Cardiac fibroblast (primary cell): ENCODE data around the gene ASCC1.

ENCODE experiments used
- DNase-seq, 2 donors: peaks; one replicate each; pipeline versions ENCODE4 v3.0.0 to v3.0.0-alpha.2; 2010; ENCODE audit warnings: low read depth in 2 of 2
- H3K4me3 ChIP-seq, 2 donors: replicated peaks in 1 of 2; 1 replicate in 1 of 2; 2 replicates in 1 of 2; pipeline ENCODE4 v1.5.1; 2011; ENCODE audit warnings: low read depth in 2 of 2, low read length in 2 of 2, mild to moderate bottlenecking in 2 of 2, moderate library complexity in 1 of 2
- TF ChIP-seq, protein P1 (sequence below): IDR thresholded peaks from one replicate; pipeline ENCODE4 v1.5.1; 2011; ENCODE audit warnings: low read depth, mild to moderate bottlenecking, low read length, inconsistent platforms

ASCC1 gene

DNA sequence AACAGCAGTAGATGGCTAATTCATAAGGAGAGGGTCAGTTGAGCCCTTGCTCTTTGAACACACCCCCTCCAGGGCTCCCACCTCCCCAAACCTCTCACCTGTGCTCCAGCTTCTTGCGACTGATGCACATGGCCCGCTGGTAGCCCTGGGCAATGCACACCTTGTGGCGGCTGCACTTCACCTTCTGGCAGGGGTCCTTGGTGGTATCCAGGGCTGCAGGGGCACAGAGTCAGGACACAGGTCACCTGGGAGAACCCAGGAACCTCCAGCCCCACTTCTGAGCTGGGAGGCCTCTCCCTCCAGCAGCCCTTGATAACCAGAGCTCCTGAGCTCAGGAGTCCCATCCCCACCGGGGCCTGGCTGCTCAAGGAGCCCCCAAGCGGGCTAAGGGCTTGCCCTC lies 144.0 kb downstream of the ASCC1 start:
- no peak for DNase-seq

GRCh38 chr10:72069751-72070526 lies 146.1 kb downstream of the ASCC1 start:
- DNase-seq = no peak
- no peak overlapping the region for H3K4me3 ChIP-seq
- TF ChIP-seq, protein P1, sequence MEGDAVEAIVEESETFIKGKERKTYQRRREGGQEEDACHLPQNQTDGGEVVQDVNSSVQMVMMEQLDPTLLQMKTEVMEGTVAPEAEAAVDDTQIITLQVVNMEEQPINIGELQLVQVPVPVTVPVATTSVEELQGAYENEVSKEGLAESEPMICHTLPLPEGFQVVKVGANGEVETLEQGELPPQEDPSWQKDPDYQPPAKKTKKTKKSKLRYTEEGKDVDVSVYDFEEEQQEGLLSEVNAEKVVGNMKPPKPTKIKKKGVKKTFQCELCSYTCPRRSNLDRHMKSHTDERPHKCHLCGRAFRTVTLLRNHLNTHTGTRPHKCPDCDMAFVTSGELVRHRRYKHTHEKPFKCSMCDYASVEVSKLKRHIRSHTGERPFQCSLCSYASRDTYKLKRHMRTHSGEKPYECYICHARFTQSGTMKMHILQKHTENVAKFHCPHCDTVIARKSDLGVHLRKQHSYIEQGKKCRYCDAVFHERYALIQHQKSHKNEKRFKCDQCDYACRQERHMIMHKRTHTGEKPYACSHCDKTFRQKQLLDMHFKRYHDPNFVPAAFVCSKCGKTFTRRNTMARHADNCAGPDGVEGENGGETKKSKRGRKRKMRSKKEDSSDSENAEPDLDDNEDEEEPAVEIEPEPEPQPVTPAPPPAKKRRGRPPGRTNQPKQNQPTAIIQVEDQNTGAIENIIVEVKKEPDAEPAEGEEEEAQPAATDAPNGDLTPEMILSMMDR = peak; percentile 18

More for the DNA sequence above, 144.0 kb downstream of the ASCC1 start:
- no peak overlapping the region for H3K4me3 ChIP-seq
- TF ChIP-seq, protein P1 = no peak

GRCh38 chr10:72068901-72069446 lies 147.1 kb downstream of the ASCC1 start:
- TF ChIP-seq, protein P1 = no peak

GRCh38 chr10:72068126-72068765 lies 147.8 kb downstream of the ASCC1 start:
- DNase-seq = no peak
- H3K4me3 ChIP-seq = no peak overlapping the region
- TF ChIP-seq, protein P1 = no peak

More at GRCh38 chr10:72068901-72069446, 147.1 kb downstream of the ASCC1 start:
- no peak overlapping the region for H3K4me3 ChIP-seq
- peak in 1 of 2 donors; percentile 46 for DNase-seq

- DNase-seq = no peak
- TF ChIP-seq, protein P1 = no peak
- no peak overlapping the region for H3K4me3 ChIP-seq
These were observed 148.5 kb downstream of the ASCC1 start for GRCh38 chr10:72067463-72068125.

DNA sequence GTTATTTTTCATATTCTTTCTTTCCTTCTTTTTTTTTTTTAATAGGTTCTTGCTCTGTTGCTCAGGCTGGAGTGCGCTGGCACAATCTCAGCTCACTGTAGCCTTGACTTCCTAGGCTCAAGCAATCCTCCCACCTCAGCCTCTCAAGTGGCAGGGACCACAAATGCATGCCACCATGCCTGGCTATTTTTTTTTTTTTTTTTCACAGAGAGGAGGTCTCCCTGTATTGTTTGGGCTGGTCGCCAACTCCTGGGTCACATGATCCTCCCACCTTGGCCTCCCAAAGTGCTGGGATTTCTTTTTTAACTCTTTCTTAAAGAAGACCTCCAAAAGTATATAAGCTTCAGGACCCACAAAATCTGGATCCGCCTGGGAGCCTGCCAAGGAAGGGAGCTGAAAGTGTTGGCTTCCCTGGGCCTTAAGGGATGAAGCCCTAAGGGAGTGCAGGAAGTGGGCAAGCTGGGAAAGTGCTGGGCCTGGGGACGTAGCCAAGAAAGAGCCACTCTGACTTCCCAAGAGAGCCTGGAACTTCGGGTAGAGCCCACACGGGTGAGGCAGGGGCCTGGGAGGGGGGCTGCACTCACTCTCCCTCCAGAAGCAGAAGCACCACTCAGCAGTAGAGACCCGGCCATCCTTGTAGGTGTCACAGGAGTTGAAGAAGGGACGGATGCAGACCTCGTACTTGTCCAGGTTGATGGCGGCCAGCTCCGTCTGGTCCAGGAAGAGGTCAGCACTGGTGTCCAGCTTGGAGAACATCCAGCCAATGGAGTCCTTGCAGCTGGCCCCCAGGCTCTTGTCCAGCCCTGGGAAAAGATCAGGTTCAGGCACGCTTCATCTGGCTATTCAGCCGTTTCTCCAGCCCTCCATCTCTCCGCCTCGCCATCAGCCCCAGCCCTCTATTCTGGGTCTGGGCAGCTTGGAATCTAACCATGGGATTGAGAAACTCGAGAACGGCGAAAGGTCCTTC lies 149.5 kb downstream of the ASCC1 start:
- peak in 1 of 2 donors; percentile 57 for DNase-seq

More for the DNA sequence above, 149.5 kb downstream of the ASCC1 start:
- TF ChIP-seq, protein P1 = no peak
- no peak overlapping the region for H3K4me3 ChIP-seq
